Measurements from ENCODE around the gene SECISBP2.

GRCh38 chr9:89277043-89277442, 41.3 kb upstream of the SECISBP2 start:
- TF ChIP-seq CTCF (conservative IDR thresholded peaks at IDR 0.05): no peak
- no peak for TF ChIP-seq EZH2 (IDR thresholded peaks at IDR 0.05; ENCODE audit: low read depth)
